WERI-Rb-1 (cell line): ENCODE measurements around the gene FUZ.

Source experiments
- DNase-seq: peaks from one replicate; pipeline ENCODE4 v3.0.0-alpha.2; 2020
- H3K27ac ChIP-seq: fragments of 250-450 bp; sonication (Bioruptor Pico); 2 replicates; pipeline ENCODE4 v1.5.1; 2020; ENCODE audit warnings: mild to moderate bottlenecking, moderate library complexity
- H3K27me3 ChIP-seq: fragments of 250-450 bp; sonication (Bioruptor Pico); 2 replicates; pipeline ENCODE4 v1.5.1; 2021; ENCODE audit warnings: mild to moderate bottlenecking, low read depth, moderate library complexity; ENCODE audit not compliant: insufficient read depth, severe bottlenecking
- H3K36me3 ChIP-seq: fragments of 250-450 bp; sonication (Bioruptor Pico); 2 replicates; pipeline ENCODE4 v1.5.1; 2020; ENCODE audit warnings: mild to moderate bottlenecking, moderate library complexity
- H3K4me3 ChIP-seq: 2 replicates; pipeline ENCODE4 v1.5.1; 2011; ENCODE audit warnings: low read depth, mild to moderate bottlenecking, control low read depth, low read length
- H3K9me3 ChIP-seq: fragments of 250-450 bp; sonication (Bioruptor Pico); 2 replicates; pipeline ENCODE4 v1.5.1; 2021; ENCODE audit warnings: mild to moderate bottlenecking, moderate library complexity; ENCODE audit not compliant: severe bottlenecking
- TF ChIP-seq, protein P1 (sequence below): IDR thresholded peaks from 2 replicates; pipeline ENCODE4 v1.5.1; 2011; ENCODE audit warnings: low read depth, mild to moderate bottlenecking, control low read depth, inconsistent platforms, low read length

Gene FUZ

DNA sequence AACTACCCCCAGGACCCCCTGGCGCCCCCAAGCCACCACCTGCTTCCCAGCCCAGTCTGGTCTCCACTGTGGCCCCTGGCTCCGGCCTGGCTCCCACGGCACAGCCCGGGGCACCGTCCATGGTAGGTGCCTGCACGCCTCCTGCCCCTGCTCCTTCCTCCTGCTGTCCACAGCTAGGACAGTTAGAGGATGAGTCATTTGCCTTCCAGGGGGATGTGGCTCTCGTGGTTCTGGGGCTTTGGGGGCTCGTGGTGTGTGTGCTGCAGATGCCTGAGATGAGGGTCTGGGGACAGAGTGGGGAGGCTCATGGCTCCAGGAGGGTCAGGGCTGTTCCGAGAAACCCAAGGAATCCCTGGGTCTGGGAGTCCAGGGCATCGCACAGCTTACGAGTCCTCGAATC is 17.7 kb upstream of the FUZ start:
- no peak for DNase-seq
- H3K27ac ChIP-seq, result no peak overlapping the region
- TF ChIP-seq, protein P1, sequence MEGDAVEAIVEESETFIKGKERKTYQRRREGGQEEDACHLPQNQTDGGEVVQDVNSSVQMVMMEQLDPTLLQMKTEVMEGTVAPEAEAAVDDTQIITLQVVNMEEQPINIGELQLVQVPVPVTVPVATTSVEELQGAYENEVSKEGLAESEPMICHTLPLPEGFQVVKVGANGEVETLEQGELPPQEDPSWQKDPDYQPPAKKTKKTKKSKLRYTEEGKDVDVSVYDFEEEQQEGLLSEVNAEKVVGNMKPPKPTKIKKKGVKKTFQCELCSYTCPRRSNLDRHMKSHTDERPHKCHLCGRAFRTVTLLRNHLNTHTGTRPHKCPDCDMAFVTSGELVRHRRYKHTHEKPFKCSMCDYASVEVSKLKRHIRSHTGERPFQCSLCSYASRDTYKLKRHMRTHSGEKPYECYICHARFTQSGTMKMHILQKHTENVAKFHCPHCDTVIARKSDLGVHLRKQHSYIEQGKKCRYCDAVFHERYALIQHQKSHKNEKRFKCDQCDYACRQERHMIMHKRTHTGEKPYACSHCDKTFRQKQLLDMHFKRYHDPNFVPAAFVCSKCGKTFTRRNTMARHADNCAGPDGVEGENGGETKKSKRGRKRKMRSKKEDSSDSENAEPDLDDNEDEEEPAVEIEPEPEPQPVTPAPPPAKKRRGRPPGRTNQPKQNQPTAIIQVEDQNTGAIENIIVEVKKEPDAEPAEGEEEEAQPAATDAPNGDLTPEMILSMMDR, result no peak
- no peak overlapping the region for H3K4me3 ChIP-seq
- H3K36me3 ChIP-seq, result peaks cover 75% of the 10 kb centered on the region
- no peaks in the 10 kb centered on the region for H3K27me3 ChIP-seq
- H3K9me3 ChIP-seq, result no peaks in the 10 kb centered on the region

DNA sequence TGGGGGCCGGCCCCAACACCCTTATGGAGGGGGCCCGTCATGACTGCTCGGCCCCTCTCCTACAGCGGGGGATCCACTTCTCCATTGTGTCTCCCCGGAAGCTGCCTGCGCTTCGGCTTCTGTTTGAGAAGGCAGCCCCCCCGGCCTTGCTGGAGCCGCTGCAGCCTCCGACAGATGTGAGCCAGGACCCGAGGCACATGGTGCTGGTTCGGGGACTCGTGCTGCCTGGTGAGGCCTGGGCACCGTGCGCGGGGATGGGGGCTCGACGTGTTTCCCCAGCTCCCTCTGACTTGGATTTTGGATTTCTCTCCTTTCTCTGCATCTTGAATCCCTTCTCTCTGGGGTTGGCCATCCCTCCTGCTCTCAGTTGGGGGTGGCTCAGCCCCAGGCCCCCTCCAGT is 16.6 kb upstream of the FUZ start:
- TF ChIP-seq, protein P1, result no peak
- Histone ChIP-seq H3K4me3 (no peak overlapping the region), H3K27me3 (no peaks in the 10 kb centered on the region), H3K27ac (no peak overlapping the region), H3K9me3 (no peaks in the 10 kb centered on the region), H3K36me3 (peaks cover 71% of the 10 kb centered on the region)
- DNase-seq, result no peak

DNA sequence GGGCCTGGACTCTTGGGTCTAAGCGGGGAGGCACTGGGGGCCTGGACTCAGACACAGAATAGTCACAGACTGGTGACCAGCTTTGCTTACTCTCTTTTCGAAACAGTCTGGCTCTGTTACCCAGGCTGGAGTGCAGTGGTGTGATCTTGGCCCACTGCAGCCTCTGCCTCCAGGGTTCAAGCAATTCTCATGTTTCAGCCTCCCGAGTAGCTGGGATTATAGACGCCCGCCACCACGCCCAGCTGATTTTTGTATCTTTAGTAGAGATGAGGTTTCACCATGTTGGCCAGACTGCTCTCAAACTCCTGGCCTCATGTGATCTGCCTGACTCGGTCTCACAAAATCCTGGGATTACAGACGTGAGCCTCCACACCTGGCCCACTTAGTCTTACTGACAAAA is 16.1 kb upstream of the FUZ start:
- H3K27me3 ChIP-seq, result no peaks in the 10 kb centered on the region
- peak; percentile 22 for DNase-seq
- TF ChIP-seq, protein P1, result no peak
- peaks cover 69% of the 10 kb centered on the region for H3K36me3 ChIP-seq
- no peaks in the 10 kb centered on the region for H3K9me3 ChIP-seq
- no peak overlapping the region for H3K27ac ChIP-seq
- H3K4me3 ChIP-seq, result no peak overlapping the region

DNA sequence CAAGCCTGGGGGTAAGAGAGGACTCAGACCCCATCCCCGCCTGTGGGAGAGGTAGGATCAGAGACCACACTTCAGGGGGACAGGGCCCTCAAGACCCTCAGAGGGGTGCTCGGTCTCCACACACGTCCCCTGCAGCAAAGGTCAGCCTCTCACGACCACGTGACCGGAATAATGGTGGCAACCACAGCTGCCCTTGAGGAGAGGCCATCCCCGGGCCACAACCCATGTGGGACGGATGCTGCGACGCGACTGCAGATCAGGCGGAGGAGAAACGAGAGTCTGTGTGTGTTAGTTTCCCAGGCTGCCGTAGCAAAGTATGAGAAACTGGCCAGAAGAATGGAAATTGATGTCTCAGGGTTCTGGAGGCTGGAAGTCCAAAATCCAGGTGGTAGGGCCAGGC is 13.9 kb upstream of the FUZ start:
- no peak for DNase-seq
- H3K4me3 ChIP-seq, result no peak overlapping the region
- H3K9me3 ChIP-seq, result no peaks in the 10 kb centered on the region
- H3K27me3 ChIP-seq, result no peaks in the 10 kb centered on the region
- TF ChIP-seq, protein P1, result no peak
- H3K27ac ChIP-seq, result no peak overlapping the region
- peaks cover 63% of the 10 kb centered on the region for H3K36me3 ChIP-seq

DNA sequence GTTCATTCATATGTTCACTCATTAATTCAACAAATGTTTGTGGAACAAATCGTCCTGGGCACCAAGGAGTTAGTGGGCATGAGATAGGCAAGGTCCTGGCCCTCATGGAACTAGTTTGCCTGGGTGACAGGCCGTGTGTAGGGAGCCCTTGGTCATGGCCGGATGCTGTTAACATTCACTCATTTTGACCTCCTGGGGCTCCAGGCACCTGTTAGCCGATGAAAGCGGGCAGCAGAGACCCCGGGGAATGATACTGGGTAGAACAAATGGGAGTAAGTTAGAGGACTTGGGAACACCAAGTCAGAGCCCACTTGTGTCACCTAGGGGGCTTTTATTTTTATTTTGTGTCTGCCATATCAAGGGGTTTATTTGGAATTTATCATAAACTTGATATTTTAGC is 11.6 kb upstream of the FUZ start:
- no peaks in the 10 kb centered on the region for H3K9me3 ChIP-seq
- H3K36me3 ChIP-seq, result peaks cover 54% of the 10 kb centered on the region
- no peaks in the 10 kb centered on the region for H3K27me3 ChIP-seq
- no peak overlapping the region for H3K4me3 ChIP-seq
- H3K27ac ChIP-seq, result no peak overlapping the region
- TF ChIP-seq, protein P1, result no peak
- no peak for DNase-seq

DNA sequence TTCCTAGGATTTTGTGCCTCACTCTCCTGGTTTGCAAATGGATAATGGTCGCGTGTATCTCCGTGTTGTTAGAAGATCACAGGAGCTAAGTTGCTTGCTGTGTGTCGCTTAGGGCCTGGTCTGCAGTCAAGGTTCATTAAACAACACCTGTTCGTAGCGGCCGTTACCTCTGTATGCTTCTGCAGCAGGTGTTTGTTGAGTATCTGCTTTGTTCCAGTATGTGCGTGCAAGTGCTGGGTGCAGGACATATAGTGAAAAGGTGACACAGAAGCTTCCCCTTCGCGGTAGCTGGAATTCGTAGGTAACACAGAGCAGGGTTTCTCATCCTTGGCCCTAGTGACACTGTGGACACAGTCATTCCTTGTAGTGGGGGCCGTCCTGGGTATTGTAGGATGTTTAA is 10.4 kb upstream of the FUZ start:
- TF ChIP-seq, protein P1, result no peak
- H3K27ac ChIP-seq, result no peak overlapping the region
- H3K36me3 ChIP-seq, result peaks cover 50% of the 10 kb centered on the region
- no peak overlapping the region for H3K4me3 ChIP-seq
- no peaks in the 10 kb centered on the region for H3K27me3 ChIP-seq
- no peaks in the 10 kb centered on the region for H3K9me3 ChIP-seq
- DNase-seq, result no peak
